ENCODE measurements around the gene DNAJA1.

DNAJA1 gene

DNA sequence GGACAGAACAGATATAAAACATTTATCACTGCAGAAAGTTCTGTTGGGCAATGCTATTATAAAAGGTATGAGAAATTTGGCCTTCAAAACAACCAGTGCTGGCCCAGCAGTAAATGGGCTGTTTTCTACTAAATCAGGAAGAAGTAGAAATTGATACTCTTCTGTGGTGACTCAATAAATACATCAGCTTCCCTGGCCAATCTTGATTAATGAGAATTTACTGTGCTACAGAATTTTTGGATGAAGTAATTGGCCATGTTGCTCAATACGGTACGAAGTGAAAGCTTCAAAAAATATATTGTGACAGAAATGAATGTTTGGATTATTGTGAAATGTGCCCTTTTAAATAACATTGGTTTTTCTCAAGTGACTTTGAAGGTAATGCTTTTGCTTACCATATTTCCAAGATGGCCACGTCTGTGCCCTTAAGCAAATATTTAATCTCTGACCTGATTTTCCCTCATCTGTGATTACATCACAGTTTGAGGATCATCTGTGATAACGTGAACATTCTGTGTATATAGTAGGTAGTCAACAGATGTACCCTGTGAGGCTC lies 4.2 kb downstream of the DNAJA1 start:
- peak; percentile 51 for DNase-seq

- DNase-seq, result no peak
These were observed 5.2 kb downstream of the DNAJA1 start for GRCh38 chr9:33030285-33030684.

DNA sequence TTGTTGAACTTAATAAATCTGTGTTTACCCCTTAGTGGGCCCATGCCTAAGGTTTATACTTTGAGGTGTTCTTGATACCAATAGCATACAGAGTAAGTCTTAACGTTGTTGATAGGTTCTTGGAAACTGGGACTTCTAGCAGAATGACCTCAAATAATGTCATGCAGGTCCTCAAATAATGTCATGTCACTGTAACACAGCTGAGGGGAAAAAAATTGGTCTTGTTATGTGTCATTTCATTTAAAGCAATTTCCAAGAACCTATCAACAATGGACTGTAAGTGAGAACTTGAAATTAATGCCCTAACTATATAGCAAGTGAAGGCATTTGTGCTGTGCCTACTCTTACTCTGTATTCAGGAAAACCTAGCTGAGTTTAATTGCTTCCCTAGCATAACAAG lies 7.2 kb downstream of the DNAJA1 start:
- DNase-seq, result no peak

- DNase-seq, result no peak
These were observed 7.8 kb downstream of the DNAJA1 start for GRCh38 chr9:33032865-33033264.

DNA sequence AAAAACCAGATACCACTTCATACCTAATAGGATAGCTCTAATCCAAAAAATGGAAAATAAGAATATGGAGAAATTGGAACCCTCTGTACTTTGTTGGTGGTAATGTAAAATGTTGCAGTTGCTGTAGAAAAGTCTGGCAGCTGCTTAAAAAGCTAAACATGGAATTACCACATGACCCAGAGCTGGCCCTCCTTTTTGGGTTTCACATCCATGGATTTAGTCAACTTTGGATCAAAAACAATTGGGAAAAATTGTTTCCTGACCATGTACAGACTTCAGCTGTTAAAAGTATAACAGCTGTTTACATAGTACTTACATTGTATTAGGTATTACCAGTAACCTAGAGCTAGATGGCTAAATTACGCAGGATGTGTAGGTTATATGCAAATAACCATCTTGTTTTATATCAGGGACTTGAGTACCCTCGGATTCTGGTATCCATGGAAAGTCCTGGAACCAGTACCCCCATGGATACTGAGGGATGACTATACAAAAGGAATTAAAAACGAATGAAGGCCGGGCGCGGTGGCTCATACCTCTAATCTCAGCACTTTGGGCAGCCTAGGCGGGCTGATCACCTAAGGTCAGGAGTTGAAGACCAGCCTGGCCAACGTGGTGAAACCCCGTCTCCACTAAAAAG lies 15.8 kb downstream of the DNAJA1 start:
- no peak for DNase-seq

DNA sequence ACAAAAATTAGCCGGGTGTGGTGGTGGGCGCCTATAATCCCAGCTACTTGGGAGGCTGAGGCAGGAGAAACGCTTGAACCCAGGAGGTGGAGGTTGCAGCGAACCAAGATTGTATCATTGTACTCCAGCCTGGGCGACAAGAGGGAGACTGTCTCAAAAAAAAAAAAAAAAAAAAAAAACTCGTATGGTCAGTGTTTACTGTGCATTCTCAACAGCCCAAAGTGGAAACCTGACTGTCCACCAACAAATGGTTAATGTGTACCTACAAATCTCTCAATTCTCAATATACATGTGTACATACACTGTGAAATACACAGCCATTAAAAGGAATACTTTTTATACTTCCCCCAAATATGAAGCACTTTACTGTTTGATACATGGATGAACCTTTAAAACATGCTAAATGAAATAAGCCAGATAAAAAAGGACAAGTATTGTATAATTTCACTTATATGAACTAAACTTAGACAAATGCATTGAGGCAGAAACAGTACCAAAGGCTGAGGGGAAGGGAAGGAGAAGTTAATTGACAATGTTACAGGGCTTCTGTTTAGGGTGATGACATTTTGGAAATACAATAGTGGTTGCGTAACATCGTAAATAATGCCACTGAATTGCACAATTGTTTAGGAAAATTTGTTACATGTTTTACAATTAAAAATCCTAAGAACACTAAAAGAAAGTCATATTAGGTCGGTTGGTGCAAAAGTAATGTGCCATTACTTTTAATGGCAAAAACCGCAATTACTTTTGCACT lies 16.5 kb downstream of the DNAJA1 start:
- no peak for DNase-seq

DNA sequence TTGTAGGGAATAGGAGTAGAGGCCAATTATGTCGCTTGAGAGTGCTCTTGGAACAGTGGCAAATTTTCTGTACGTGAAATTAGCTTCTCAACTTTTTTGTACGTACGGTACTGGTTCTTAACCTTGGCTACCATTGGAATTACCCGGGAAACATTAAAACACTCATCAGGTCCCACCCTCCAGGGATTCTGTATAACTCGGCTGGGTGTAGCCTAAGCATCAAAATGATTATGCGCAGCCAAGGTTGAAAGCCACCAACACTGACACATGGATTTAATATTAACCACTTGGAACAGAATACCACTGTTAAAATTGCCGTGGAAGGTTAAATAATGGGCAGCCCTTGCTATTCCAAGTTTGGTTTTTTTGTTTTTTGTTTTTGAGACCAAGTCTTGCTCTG lies 17.4 kb downstream of the DNAJA1 start:
- DNase-seq, result no peak

DNA sequence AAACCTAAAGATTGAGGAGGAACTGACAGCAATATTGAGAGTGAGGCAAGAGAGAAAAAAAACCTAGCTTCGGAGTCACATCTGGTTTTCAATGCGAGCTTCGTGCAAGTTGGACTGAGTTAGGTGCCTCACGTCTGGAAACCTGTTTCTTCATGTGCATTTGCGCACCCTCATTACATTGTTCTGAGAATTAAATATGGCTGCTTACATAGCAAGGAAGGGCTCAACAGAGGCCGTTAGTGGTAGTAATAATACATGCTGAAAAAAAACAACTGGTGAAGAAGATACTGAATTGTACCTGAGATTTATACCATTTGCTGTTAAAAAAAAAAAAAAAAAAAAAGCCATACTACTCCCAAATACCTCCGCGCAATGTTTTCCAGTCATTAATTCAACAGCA lies 18.6 kb downstream of the DNAJA1 start:
- DNase-seq, result no peak

- peak; percentile 89 for DNase-seq
These were observed 19.1 kb downstream of the DNAJA1 start for GRCh38 chr9:33044162-33044673.

DNA sequence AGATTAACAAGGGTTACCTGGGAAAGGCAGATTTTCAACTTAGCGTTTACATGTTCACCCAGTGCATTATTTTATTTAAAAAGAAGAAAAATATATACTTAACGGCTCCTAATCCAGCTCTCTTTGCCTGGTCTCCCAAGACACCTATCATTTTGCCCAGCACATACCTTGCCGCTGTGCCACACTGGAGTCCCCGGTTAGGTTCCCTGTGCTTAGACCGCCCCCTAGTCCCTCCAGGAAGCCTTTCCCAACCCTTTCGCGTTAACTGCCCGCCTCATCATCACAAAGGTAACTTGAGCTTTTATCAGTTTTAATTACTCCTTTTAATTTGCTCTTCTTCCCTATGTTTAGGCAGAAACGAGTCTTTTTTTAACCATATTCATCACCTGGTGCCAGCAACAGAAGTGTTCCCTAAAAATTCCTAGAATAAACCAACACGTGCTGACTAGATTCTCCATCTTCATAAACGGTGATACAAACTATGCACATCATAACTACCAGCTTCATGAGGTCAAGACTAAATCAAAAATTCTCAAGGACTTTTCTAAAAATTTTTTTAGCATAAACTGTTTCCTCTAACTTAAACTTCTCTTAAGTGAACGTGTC lies 19.7 kb downstream of the DNAJA1 start:
- peak; percentile 23 for DNase-seq

DNA sequence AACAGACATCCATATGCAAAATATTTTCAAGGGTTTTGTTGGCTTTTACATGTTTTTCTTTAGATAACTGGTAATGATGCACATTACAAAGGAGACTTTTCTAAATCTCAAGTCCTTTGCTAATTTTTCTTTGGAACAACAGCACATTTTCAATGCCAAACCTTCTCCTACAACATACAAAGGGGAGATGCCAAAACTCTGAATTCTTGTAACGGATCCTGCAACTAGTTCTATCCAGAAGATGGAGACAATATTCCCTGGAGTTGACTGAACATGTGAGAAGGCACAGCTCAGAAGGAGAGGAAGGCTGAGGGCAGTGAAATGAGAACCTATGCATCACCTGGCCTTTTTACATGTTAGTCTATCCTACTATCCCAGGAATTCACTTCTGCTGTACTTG lies 21.0 kb downstream of the DNAJA1 start:
- DNase-seq, result no peak

- DNase-seq, result no peak
These were observed 23.0 kb downstream of the DNAJA1 start for GRCh38 chr9:33048054-33048465.

GRCh38 chr9:33049680-33050361 lies 24.7 kb downstream of the DNAJA1 start:
- no peak for DNase-seq

DNA sequence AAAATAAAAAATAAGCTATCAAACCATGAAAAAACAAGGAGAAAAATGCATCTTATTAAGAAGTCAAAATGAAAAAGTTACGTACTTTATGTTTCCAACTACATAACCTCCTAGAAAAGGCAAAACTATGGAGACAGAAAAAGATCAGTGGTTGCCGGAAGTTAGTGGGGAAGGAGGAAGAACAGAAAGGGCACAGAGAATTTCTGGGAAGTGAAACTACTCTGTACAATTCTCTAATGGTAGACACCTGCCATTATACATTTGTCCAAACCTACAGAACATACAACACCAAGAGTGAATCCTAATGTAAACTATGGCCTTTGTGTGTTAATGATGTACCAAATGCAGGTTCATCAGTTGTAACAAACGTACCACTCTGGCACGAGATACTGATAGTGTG lies 26.1 kb downstream of the DNAJA1 start:
- no peak for DNase-seq

GRCh38 chr9:33065157-33066076 lies 40.3 kb downstream of the DNAJA1 start:
- DNase-seq, result no peak

- DNase-seq, result no peak
These were observed 43.9 kb downstream of the DNAJA1 start for GRCh38 chr9:33068991-33069390.

DNA sequence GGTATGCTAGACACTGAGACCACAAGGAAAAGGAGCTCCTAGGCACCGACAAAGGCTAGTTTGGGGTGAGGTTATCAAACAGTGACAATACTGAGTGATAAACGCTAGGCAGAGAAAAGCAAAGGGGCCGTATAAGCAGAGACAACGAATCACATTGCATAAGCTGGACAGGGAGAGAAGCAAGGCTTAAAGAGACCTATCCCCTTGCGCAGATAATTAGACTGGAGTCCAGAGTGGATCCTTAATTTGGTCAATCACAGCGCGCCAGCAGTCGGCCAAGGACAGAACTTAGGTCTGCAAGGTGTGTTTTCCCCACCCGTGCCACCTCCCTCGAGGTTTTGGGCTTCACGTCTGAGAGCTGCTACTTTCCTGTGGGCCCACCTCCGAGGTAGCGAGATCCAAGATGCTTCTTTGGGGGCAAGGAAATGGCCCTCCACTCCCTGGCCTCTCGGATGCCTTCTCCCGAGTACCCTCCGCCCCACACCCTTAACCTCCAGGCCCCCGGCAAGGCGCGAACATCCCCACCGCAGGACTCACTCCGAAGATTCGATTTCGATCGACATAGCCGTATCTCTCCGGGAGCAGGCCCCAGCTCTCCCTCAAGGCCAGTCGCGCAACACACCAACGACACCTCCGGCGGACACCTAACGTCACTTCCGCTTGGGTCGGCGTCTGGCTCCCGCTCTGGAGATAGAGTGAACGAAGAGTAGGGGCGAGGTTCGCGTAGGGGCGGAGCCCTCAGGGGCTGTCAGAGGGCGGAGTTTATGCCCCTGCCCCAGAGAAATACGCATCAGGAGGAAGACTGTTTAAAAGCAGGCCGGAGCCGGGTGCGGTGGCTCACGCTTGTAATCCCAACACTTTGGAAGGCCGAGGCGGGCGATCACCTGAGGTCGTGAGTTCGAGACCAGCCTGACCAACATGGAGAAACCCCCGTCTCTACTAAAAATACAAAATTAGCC lies 51.3 kb downstream of the DNAJA1 start, which contains the start of gene SMU1:
TSS of gene SMU1 (minus strand) at position 629 of the 959 bp plus-strand sequence. CDS start at position 563, 66 bp downstream.
- peak; percentile 98 for DNase-seq

GRCh38 chr9:33080534-33080933 lies 55.5 kb downstream of the DNAJA1 start:
- no peak for DNase-seq

GRCh38 chr9:33081128-33081851 lies 56.2 kb downstream of the DNAJA1 start:
- DNase-seq, result peak; percentile 89

- no peak for DNase-seq
These were observed 57.1 kb downstream of the DNAJA1 start for GRCh38 chr9:33082128-33082527.

All from fibroblast of skin of right quadriceps (primary cell).